Naive thymus-derived CD4-positive, alpha-beta T cell (primary cell): ENCODE data around the gene UBASH3B. TPM values are rescaled to one million over a fixed set of nuclear protein-coding genes. Genes with fewer than 3 reads are reported as not detected.

Experiments
- ATAC-seq: fragments of 150-1000 bp; cut with Tn5 transposase; 2 replicates; pipeline ENCODE4 v1.10.0; 2021; ENCODE audit warnings: mild to moderate bottlenecking, moderate library complexity
- CTCF ChIA-PET: fragments of 350-600 bp; sonication (Branson Sonifier 250); formaldehyde crosslinking; loops from one replicate; lab custom pipeline; 2021; ENCODE audit warnings: antibody characterized with exemption; lab: Charles Lee
- POLR2A ChIA-PET: fragments of 350-600 bp; sonication (Branson Sonifier 250); formaldehyde crosslinking; loops from one replicate; lab custom pipeline; 2021; ENCODE audit warnings: antibody characterized with exemption, inconsistent platforms; lab: Charles Lee
- DNase-seq, 9 donors: peaks; one replicate each; pipeline versions ENCODE4 v3.0.0 to v3.0.0-alpha.2; 2020 to 2022; ENCODE audit warnings: mixed read lengths in 1 of 9
- H3K27ac ChIP-seq: one replicate; pipeline ENCODE4 v1.7.0; 2013; ENCODE audit warnings: mild to moderate bottlenecking, low read depth, low read length, moderate library complexity
- H3K27me3 ChIP-seq, 2 donors: one replicate each; pipeline ENCODE4 v1.7.0; 2013; ENCODE audit warnings: low read length in 2 of 2, mild to moderate bottlenecking in 2 of 2, moderate library complexity in 2 of 2; ENCODE audit not compliant: control insufficient read depth in 2 of 2, insufficient read depth in 2 of 2
- H3K36me3 ChIP-seq, 3 experiments: 1 replicate in 2 of 3; 2 replicates in 1 of 3; pipeline ENCODE4 v1.7.0; 2013; ENCODE audit warnings: low read length in 3 of 3, mild to moderate bottlenecking in 3 of 3, moderate library complexity in 1 of 3; ENCODE audit not compliant: insufficient read depth in 3 of 3, control insufficient read depth in 2 of 3
- H3K4me1 ChIP-seq, 2 donors: one replicate each; pipeline ENCODE4 v1.7.0; 2013; ENCODE audit warnings: low read length in 2 of 2, mild to moderate bottlenecking in 2 of 2, moderate library complexity in 1 of 2; ENCODE audit not compliant: control insufficient read depth in 2 of 2, insufficient read depth in 2 of 2
- H3K4me3 ChIP-seq: 2 replicates; pipeline ENCODE4 v1.7.0; 2013; ENCODE audit warnings: mild to moderate bottlenecking, low read length
- H3K9me3 ChIP-seq, 3 experiments: 1 replicate in 2 of 3; 2 replicates in 1 of 3; pipeline ENCODE4 v1.7.0; 2013; ENCODE audit warnings: low read length in 3 of 3; ENCODE audit not compliant: control insufficient read depth in 2 of 3
- H3K27ac Mint-ChIP-seq, 9 donors: one replicate each; pipeline ENCODE4 v1.8.0; 2020 to 2022; ENCODE audit warnings: mixed read lengths in 9 of 9, mild to moderate bottlenecking in 8 of 9, moderate library complexity in 5 of 9, inconsistent platforms in 2 of 9
- H3K27me3 Mint-ChIP-seq, 5 donors: one replicate each; pipeline ENCODE4 v1.8.0; 2021 to 2022; ENCODE audit warnings: mixed read lengths in 5 of 5, mild to moderate bottlenecking in 1 of 5
- H3K36me3 Mint-ChIP-seq, 5 donors: one replicate each; pipeline ENCODE4 v1.8.0; 2020 to 2022; ENCODE audit warnings: mixed read lengths in 5 of 5, mild to moderate bottlenecking in 3 of 5, inconsistent platforms in 1 of 5
- H3K4me1 Mint-ChIP-seq, 7 donors: one replicate each; pipeline ENCODE4 v1.8.0; 2020 to 2022; ENCODE audit warnings: mixed read lengths in 7 of 7, mild to moderate bottlenecking in 3 of 7, inconsistent platforms in 1 of 7
- H3K4me3 Mint-ChIP-seq, 10 donors: one replicate each; pipeline ENCODE4 v1.8.0; 2020 to 2022; ENCODE audit warnings: mild to moderate bottlenecking in 10 of 10, mixed read lengths in 10 of 10, moderate library complexity in 6 of 10, inconsistent platforms in 2 of 10
- H3K9me3 Mint-ChIP-seq, 11 donors: one replicate each; pipeline ENCODE4 v1.8.0; 2020 to 2022; ENCODE audit warnings: mixed read lengths in 11 of 11, mild to moderate bottlenecking in 4 of 11, inconsistent platforms in 1 of 11, moderate library complexity in 1 of 11
- intact Hi-C, 2 donors: fragments of 100-400 bp; cut with micrococcal nuclease; formaldehyde crosslinking; loops; one replicate each; pipeline ENCODE4 v1.15.1; 2023
- polyA plus RNA-seq, 2 donors: library from polyadenylated mRNA; unstranded; fragments of 300-500 nt; fragmentation: Illumina TruSeq; gene quantifications; one replicate each; pipeline ENCODE4 v1.2.3, GENCODE V29; 2021
- total RNA-seq, 6 experiments: library from RNA in 5 of 6; stranded (reverse) in 5 of 6; gene quantifications; 1 replicate in 5 of 6; 2 replicates in 1 of 6; pipeline ENCODE4 v1.2.3 and lab custom pipeline; 2021 to 2026

Gene UBASH3B
- total and polyA plus RNA-seq, 7 experiments from 2014 or later: 10.3 to 49.8 (median 42.3) TPM

GRCh38 chr11:122837528-122838346, 182.2 kb downstream of the UBASH3B start:
- H3K4me1 ChIP-seq: peaks cover 8 to 40% of the 10 kb centered on the region in 2 donors
- peaks cover 0 to 13% (median 0%) of the 10 kb centered on the region in 5 donors for H3K27me3 Mint-ChIP-seq
- peaks cover 5 to 41% (median 30%) of the 10 kb centered on the region in 7 donors for H3K4me1 Mint-ChIP-seq
- intact Hi-C loops: loop anchor here in 1 of 2 donors (2.0 kb wide), 1 partner anchor 15 kb away; no protein-coding TSS in a partner anchor
- no peak for DNase-seq
- H3K27ac ChIP-seq: no peak overlapping the region
- ChIA-PET CTCF (interaction anchor here (1.2 to 1.7 kb wide), 5 partner anchors 9 to 42 kb away, joined by 3 to 9 read pairs (median 4); no protein-coding TSS in a partner anchor), POLR2A (interaction anchor here (1.4 to 7.1 kb wide), 2 partner anchors 15 to 41 kb away, joined by 3 to 77 read pairs; no protein-coding TSS in a partner anchor)
- H3K4me3 ChIP-seq: peak overlapping the region; percentile 62
- H3K9me3 Mint-ChIP-seq: peaks cover 0 to 10% (median 0%) of the 10 kb centered on the region in 11 donors
- peak overlapping the region in 6 of 9 donors; percentile 57 to 79 (median 72) for H3K27ac Mint-ChIP-seq
- peaks cover 0 to 5% (median 0%) of the 10 kb centered on the region in 5 donors for H3K36me3 Mint-ChIP-seq
- H3K4me3 Mint-ChIP-seq: peak overlapping the region in 8 of 10 donors; percentile 60 to 85 (median 77)
- H3K27me3 ChIP-seq: no peaks in the 10 kb centered on the region
- ATAC-seq: no peak
- no peaks in the 10 kb centered on the region for H3K36me3 ChIP-seq
- no peaks in the 10 kb centered on the region for H3K9me3 ChIP-seq

- Mint-ChIP-seq H3K27me3 (peaks cover 0 to 5% (median 0%) of the 10 kb centered on the region in 5 donors), H3K4me1 (peaks cover 24 to 57% (median 48%) of the 10 kb centered on the region in 7 donors), H3K4me3 (peak overlapping the region; percentile 38 to 82 (median 70)), H3K9me3 (peaks cover 0 to 18% (median 0%) of the 10 kb centered on the region in 11 donors), H3K27ac (peak overlapping the region; percentile 84 to 97 (median 90)), H3K36me3 (peaks cover 0 to 13% (median 7%) of the 10 kb centered on the region in 5 donors)
- Histone ChIP-seq H3K4me1 (peaks cover 30 to 73% of the 10 kb centered on the region in 2 donors), H3K4me3 (peak overlapping the region; percentile 32), H3K9me3 (no peaks in the 10 kb centered on the region), H3K36me3 (no peaks in the 10 kb centered on the region), H3K27me3 (no peaks in the 10 kb centered on the region), H3K27ac (peak overlapping the region; percentile 59)
- ChIA-PET CTCF (interaction anchor here (0.9 to 3.1 kb wide), 6 partner anchors 10 to 88 kb away, joined by 3 to 24 read pairs (median 6); no protein-coding TSS in a partner anchor), POLR2A (interaction anchor here (0.7 to 7.1 kb wide), 11 partner anchors 9 to 218 kb away, joined by 3 to 77 read pairs (median 4); partner anchors contain the start of genes HSPA8 and UBASH3B)
- ATAC-seq (peak; percentile 92), DNase-seq (peak in 7 of 9 donors; percentile 48 to 69 (median 55))
- intact Hi-C loops: loop anchor here in 1 of 2 donors (1.0 kb wide), 1 partner anchor 8 kb away; no protein-coding TSS in a partner anchor
Measured at GRCh38 chr11:122843281-122844141, 188.0 kb downstream of the UBASH3B start.

- H3K4me1 Mint-ChIP-seq: peaks cover 40 to 69% (median 55%) of the 10 kb centered on the region in 7 donors
- H3K27ac ChIP-seq: no peak overlapping the region
- H3K27me3 ChIP-seq: no peaks in the 10 kb centered on the region
- peaks cover 0 to 11% (median 0%) of the 10 kb centered on the region in 11 donors for H3K9me3 Mint-ChIP-seq
- CTCF ChIA-PET: interaction anchor here (0.6 to 1.1 kb wide), 3 partner anchors 11 to 51 kb away, joined by 3 to 4 read pairs (median 4); no protein-coding TSS in a partner anchor
- H3K9me3 ChIP-seq: no peaks in the 10 kb centered on the region
- H3K36me3 Mint-ChIP-seq: peaks cover 3 to 13% (median 7%) of the 10 kb centered on the region in 5 donors
- H3K4me1 ChIP-seq: peaks cover 40 to 93% of the 10 kb centered on the region in 2 donors
- intact Hi-C loops: no loop called here
- no peak overlapping the region for H3K4me3 ChIP-seq
- no peak overlapping the region for H3K4me3 Mint-ChIP-seq
- H3K27me3 Mint-ChIP-seq: peaks cover 0 to 3% (median 0%) of the 10 kb centered on the region in 5 donors
- DNase-seq (no peak), ATAC-seq (no peak)
- H3K36me3 ChIP-seq: no peaks in the 10 kb centered on the region
- H3K27ac Mint-ChIP-seq: peak overlapping the region in 2 of 9 donors; percentile 10 to 24
- POLR2A ChIA-PET: interaction anchor here (0.6 to 1.7 kb wide), 5 partner anchors 8 to 215 kb away, joined by 3 to 6 read pairs (median 4); partner anchors contain the start of gene HSPA8
Measured at GRCh38 chr11:122847466-122847865, 191.9 kb downstream of the UBASH3B start.

- no peak for ATAC-seq
- Histone ChIP-seq H3K4me1 (peaks cover 39 to 93% of the 10 kb centered on the region in 2 donors), H3K4me3 (no peak overlapping the region), H3K27ac (no peak overlapping the region), H3K27me3 (no peaks in the 10 kb centered on the region), H3K9me3 (no peaks in the 10 kb centered on the region), H3K36me3 (no peaks in the 10 kb centered on the region)
- Mint-ChIP-seq H3K36me3 (peaks cover 3 to 13% (median 5%) of the 10 kb centered on the region in 5 donors), H3K4me3 (no peak overlapping the region), H3K9me3 (peaks cover 0 to 7% (median 0%) of the 10 kb centered on the region in 11 donors), H3K27ac (peak overlapping the region in 1 of 9 donors; percentile 53), H3K4me1 (peaks cover 36 to 66% (median 52%) of the 10 kb centered on the region in 7 donors), H3K27me3 (peaks cover 0 to 3% (median 0%) of the 10 kb centered on the region in 5 donors)
- POLR2A ChIA-PET: no interaction called here
- CTCF ChIA-PET: interaction anchor here (0.8 to 0.9 kb wide), 2 partner anchors 9 to 12 kb away, joined by 3 read pairs; no protein-coding TSS in a partner anchor
- intact Hi-C loops: no loop called here
- no peak for DNase-seq
Measured at GRCh38 chr11:122848186-122848585, 192.7 kb downstream of the UBASH3B start.

GRCh38 chr11:122850076-122850631, 194.6 kb downstream of the UBASH3B start:
- Mint-ChIP-seq H3K27ac (peak overlapping the region in 7 of 9 donors; percentile 37 to 93 (median 74)), H3K27me3 (peaks cover 0 to under 1% (median 0%) of the 10 kb centered on the region in 5 donors), H3K9me3 (peaks cover 0 to 2% (median 0%) of the 10 kb centered on the region in 11 donors), H3K36me3 (peaks cover 0 to 9% (median 3%) of the 10 kb centered on the region in 5 donors), H3K4me1 (peaks cover 21 to 52% (median 36%) of the 10 kb centered on the region in 7 donors), H3K4me3 (peak overlapping the region in 4 of 10 donors; percentile 1 to 37 (median 15))
- ChIA-PET CTCF (interaction anchor here (0.6 to 8.1 kb wide), 3 partner anchors 9 to 95 kb away, joined by 3 to 248 read pairs (median 7); no protein-coding TSS in a partner anchor), POLR2A (interaction anchor here (0.6 to 4.5 kb wide), 2 partner anchors 9 to 32 kb away, joined by 6 to 77 read pairs; partner anchors contain the start of gene CRTAM)
- Histone ChIP-seq H3K9me3 (no peaks in the 10 kb centered on the region), H3K27me3 (no peaks in the 10 kb centered on the region), H3K27ac (no peak overlapping the region), H3K36me3 (no peaks in the 10 kb centered on the region), H3K4me3 (no peak overlapping the region), H3K4me1 (peaks cover 23 to 78% of the 10 kb centered on the region in 2 donors)
- ATAC-seq: peak; percentile 26
- intact Hi-C loops: loop anchor here in 1 of 2 donors (5.0 kb wide), 1 partner anchor 38 kb away; no protein-coding TSS in a partner anchor
- peak in 1 of 9 donors; percentile 25 for DNase-seq
